NOMO-1 treated with DMSO at 0.1 percent for 48 hours (cell line): ENCODE results near the gene MARCHF5.
"Not testable (repeated sequence)": the region's sequence is repeated elsewhere in the genome, so short reads cannot be mapped to it uniquely, and the experiment has no call there.

Experiments used
- DNase-seq: peaks from one replicate; lab custom pipeline; 2025; ENCODE audit not compliant: unreplicated experiment; lab: John Stamatoyannopoulos, UW

Gene MARCHF5

DNA sequence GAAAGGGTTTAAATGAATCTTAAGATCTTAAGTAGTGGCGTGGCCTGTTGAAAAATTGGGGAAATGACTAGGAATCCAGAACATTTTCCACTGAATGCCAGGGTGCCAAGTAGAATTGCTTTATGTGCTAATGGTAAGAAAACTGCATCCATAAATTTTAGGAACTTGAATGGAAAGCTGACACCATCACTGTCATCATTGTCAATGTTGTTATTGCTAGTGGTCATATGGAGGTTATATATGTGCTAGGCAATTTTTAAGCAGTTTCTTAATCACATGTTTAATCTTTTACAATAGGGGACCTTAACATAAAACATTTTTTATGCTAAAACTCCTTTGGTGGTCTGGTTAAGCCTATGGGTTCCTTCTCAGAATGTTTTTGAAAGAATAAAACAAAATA is 13.1 kb downstream of the MARCHF5 start:
- DNase-seq: no peak

DNA sequence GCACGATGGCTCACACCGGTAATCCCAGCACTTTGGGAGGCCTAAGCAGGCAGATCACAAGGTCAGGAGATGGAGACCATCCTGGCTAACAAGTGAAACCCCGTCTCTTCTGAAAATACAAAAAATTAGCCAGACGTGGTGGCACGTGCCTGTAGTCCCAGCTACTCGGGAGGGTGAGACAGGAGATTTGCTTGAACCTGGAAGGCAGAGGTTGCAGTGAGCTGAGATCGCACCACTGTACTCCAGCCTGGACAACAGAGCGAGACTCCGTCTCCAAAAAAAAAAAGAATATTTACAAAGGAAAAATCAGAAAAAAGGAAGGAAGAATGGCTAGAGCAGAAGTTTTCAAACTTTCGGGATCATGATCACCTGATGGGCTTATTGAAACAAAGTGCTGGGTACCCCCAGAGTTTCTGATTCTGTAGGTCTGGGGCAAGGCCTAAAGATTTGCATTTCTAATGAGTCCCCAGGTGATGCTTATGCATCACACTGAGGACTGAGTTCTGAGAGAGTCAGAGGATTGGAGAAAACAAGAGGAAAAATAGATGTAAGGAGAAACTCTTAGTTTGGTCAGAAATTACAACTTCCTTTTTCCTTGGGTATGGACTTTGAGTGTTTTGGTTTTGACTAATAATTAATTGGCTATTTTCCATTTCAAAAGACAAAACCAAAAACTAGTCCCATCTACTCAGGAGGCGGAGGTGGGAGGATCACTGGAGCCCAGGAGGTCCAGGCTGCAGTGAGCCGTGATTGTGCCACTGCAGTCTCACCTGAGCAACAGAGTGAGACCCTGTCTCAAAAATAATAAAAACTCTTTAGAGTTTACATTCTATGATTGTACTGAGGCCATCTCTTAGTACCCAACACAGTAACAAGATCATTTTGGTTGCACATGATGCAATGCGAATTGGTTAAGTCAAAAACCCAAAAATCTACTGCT is 14.4 kb downstream of the MARCHF5 start:
- no peak for DNase-seq

DNA sequence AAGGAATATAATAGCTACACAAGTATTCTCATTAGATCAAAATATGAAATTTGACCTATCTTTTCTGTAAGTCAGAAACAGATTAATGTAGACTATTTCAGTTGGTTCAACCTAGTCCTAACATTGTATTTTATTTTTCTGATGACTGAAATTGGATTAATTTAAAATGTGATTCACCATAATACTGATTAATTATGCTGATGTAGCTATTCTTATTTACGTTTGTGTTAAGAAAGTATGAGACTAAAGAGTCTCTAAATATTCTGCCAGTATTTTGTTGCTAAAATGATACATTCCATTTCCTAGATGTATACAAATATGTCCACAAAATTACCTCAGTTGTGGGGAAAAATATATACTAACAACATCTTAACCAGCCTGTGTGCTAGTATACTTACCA is 18.3 kb downstream of the MARCHF5 start:
- no peak for DNase-seq

DNA sequence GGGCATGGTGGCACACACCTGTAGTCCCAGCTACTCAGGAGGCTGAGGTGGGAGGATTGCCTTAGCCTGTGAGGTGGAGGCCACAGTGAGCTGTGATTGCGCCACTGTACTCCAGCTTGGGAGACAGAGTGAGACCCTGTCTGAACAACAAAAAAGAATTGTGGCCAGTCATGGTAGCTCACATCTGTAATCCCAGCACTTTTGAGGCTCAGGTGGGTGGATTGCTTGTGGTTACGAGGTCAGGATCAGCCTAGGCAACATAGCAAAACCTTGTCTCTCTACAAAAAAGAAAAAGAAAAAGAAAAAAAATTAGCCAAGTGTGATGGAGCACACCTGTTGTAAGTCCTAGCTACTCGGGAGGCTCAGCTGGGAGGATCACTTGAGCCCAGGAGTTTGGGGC is 22.8 kb downstream of the MARCHF5 start:
- no peak for DNase-seq

DNA sequence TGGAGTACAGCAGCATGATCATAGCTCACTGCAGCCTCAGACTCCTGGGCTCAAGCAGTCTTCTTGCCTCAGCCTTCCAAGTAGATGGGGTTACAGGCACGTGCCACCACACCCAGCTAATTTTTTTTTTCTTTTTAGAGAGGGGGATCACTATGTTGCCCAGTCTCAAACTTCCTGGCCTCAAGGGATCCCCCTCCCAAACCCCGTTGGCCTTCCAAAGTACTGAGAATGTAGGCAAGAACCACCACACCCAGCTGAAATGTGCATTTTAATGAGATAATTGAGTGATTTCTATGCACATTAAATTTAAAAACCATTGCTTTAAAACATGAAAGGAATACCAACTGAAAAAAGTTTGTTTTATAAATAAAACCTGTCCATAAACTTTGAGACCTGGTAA is 25.6 kb downstream of the MARCHF5 start:
- no peak for DNase-seq

DNA sequence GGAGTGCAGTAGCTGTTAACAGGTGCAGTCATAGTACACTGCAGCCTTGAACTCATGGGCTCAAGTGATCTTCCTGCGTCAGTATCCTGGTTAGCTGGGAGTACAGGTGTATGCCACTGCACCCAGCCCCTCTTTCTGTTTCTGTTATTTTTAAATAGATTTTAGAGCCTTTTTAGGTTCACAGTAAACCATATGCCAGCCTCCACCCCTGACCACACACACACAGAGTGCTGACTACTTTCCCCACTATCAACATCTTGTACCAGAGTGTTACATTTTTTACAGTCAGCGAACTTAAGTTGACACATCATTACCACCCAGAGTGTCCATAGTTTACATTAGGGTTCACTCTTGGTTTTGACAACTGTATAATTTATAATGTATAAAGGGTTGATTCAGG is 32.1 kb downstream of the MARCHF5 start:
- DNase-seq: no peak

DNA sequence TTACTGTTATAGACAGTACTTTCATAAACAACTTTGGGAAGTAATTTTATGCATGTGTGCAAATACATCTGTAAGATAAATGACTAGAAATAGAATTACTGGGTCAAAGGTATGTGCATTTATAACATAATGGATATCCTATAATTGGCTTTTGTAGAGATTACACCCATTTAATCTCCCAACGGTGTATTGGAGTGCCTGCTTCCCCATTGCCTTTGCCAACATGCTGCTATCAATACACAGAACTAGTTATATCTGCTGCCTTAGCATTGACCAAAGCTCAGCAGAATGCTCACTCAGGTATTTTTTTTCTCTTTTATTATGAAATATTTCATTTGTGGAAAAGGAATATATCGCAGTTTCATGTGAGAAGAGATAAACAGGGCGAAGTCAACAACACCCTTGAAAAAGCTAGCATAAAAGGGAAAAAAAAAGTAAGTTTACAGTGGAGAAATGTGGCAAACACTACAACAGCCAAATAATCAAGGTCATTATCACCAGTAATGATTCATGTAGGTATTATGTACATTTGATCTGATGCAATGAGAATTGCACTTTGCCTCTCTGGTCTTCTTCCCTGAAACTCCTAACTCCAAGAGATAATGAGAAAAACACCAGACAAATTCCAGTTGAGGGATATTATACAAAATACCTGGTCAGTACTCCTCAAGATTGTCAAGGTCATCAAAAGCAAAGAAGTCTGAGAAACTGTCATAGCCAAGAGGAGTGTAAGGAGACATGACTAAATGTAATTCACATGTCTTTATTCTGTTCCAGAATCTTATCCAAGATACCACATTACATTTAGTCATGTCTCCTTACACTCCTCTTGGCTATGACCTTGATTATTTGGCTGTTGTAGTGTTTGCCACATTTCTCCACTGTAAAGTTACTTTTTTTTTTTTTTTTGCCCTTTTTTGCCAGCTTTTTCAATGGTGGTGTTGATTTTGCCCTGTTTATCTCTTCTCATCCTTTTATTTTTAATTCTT is 36.8 kb downstream of the MARCHF5 start:
- no peak for DNase-seq

DNA sequence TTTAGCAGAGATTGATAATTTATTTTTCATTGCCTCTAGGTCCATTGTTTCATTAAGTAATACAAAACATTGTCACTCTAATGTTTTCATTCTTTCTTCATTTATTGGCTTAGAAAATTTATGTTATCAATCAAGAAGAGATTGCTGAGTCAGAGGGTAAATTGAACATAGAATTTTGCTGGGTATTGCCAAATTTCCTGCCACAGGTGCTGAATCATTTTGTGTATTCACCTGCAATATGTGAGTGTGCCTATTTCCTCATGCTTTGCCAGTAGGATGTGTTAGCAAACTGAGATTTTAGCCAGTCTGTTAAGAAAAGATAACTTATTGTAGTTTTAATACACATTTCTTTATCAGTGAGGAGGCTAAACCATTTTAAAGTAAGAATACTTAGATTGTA is 38.0 kb downstream of the MARCHF5 start:
- DNase-seq: no peak

DNA sequence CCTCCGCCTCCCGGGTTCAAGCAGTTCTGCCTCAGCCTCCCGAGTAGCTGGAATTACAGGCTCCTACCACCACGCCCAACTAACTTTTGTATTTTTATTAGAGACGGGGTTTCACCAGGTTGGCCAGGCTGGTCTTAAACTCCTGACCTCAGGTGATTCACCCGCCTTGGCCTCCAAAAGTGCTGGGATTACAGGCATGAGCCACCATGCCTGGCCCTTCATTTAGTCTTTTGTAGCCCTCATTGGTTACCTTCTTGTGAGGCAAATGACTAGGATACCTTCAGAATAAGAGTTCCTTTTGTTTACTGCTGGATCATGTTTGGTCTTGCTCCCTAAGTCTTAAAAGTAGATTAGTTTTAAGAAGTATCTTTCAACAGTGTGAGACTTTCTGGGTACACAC is 39.0 kb downstream of the MARCHF5 start:
- not testable (repeated sequence) for DNase-seq

DNA sequence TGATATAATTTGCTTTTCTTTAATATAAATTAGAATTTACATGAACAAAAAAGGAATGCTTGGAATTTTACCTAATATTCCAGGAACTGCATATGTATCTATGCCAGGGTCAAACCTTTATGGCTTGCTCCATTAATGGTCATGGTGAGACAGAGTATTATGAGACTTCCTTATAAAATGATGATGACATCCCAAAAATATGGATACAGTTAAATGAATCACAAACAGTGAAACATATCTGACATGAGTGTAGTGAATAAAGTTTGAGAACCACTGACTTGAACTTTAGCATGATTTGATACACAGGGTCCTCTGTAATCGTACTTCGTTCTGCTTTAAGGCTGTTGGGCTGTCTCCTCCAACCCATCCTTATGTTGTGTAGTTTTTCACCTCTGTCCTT is 51.8 kb downstream of the MARCHF5 start:
- no peak for DNase-seq

DNA sequence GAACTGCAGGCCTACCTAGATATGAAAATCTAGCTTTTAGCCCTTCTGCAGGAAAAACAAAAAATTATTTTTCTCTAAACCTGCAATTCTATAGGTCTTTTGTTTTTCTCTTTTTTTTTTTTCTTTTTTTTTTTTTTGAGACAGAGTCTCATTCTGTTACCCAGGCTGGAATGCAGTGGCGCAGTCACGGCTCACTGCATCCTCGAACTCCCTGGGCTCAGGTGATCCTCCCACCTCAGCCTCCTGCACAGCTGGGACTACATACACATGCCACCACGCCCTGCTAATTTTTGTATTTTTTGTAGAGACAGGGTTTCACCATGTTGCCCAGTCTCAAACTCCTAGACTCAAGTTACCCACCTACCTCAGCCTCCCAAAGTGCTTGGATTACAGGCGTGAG is 54.6 kb downstream of the MARCHF5 start:
- DNase-seq: not testable (repeated sequence)

DNA sequence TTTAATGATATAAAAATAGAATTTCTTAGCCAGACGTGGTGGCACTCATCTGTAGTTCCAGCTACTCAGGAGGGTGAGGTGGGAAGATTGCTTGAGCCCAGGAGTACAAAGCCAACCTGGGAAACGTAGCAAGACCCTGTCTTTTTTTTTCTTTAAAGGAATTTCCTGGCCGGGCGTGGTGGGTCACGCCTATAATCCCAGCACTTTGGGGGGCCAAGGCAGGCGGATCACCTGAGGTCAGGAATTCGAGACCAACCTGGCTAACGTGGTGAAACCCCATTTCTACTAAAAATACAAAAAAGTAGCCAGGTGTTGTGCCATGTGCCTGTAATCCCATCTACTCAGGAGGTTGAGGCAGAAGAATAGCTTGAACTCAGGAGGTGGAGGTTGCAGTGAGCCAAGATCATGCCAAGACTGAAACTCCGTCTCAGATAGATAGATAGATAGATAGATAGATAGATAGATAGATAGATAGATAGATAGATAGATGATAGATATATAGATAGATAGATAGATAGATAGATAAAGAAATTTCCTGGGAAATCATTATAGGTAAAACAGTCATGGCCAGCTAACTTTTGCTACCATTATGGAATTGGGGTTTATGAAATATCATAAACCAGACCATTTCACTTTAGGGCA is 56.2 kb downstream of the MARCHF5 start:
- DNase-seq: not testable (repeated sequence)

DNA sequence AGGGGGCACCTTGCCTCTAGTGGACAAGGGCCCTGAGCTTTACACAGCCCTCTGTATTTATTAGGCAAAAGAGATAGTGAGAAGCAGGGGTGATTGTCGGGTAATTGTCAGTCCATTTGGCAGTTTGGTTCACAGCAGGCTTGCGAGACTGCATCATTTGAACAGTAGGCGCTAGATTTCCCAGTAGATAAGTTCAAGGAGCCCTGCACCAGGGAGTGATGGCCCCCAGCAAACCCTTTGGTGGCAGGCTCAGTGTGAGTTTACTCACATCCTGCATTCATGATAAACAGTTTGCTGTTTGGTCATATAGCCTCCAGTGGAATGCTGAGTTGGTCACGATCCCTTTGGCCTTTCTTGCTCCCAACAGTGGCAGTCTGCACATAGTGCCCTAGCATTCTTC is 59.4 kb downstream of the MARCHF5 start:
- no peak for DNase-seq

DNA sequence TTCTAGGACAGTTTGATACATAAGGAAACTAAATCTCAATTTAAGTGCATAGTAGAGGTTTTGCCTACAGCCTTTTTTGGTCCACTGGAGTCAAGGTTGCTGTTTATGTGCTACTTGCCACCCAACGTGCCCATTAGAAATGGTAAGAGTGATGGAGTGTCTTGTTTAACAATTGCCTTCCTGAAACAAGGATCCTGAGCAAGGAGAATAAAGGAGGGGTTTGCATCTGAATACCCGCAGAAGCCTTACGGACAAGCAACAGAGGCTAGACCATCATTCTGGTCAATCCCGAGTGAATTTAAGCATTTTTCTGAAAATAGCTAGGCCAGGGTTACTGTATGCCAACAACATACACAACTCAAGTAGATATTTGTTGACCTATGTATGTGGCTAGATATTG is 63.6 kb downstream of the MARCHF5 start:
- no peak for DNase-seq

DNA sequence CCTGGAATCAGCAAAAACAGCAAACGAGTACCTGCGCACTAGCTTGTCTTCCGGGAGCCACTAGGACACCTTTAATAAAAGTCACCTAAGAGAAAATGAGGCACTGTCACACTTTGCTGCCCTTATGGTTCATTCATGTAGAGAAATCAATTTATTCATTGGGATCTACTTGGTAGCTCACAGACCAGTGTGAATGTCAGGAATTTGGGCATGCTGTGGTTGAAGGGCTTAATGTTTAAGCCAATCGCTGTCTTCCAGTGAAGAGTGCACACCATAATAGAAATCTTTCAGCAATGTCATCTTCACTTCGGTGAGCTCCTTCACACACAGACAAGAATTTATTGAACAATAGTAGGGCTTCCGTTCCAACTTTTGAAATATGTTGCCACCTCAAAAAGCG is 65.1 kb downstream of the MARCHF5 start:
- DNase-seq: no peak

DNA sequence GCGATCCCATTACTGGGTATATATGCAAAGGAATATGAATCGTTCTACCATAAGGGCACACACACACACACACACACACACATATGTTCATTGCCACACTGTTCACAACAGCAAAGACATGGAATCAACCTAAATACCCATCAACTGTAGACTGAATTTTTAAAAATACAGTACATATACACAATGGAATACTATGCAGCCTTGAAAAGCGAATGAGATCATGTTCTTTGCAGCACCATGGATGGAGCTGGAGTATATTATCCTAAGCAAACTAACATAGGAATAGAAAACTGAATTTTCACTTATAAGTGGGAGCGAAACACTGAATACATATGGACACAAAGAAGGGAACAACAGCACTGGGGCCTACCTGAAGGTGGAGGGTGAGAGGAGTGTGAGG is 72.5 kb downstream of the MARCHF5 start:
- no peak for DNase-seq

DNA sequence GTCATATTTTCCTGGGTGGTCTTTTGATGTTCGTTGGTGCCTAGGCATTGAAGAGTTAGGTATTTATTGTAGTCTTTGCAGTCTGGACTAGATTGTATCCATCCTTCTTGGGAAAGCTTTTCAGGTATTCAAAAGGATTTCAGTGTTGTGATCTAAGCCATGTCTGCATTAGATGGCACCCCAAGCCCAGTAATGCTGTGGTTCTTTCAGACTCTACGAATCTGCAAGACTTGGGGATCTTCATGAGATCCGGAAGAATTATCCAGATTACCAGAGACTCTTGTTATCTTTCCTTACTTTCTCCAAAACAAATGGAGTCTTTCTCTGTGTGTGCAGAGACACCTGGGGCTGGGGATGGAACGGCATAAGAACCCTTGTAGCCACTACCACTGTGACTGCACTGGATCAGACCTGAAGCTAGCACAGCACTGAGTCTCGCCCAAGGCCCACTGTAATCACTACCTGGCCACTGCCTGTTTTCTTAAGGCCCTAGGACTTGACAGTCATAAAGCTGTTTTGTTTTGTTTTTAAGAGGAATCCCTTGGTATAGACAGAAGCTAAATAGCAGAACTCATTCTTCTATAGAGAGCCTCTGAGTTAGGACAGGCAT is 75.5 kb downstream of the MARCHF5 start:
- DNase-seq: no peak

DNA sequence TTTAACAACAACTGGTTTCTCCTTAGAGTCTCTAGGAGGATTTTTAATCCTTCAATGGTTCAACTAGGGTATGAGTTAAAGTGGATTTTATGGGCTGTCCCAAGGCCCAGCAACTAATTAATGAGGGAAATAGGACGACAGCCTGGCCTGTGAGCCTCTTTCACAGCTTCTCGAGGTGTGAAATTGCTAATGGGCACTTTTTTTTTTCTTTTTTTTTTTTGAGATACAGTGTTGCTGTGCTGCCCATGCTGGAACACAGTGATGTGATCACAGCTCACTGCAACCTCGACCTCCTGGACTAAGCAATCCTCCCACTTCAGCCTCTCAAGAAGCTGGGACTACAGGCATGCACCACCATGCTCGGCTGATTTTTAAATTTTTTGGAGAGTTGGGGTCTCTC is 87.0 kb downstream of the MARCHF5 start:
- DNase-seq: no peak

DNA sequence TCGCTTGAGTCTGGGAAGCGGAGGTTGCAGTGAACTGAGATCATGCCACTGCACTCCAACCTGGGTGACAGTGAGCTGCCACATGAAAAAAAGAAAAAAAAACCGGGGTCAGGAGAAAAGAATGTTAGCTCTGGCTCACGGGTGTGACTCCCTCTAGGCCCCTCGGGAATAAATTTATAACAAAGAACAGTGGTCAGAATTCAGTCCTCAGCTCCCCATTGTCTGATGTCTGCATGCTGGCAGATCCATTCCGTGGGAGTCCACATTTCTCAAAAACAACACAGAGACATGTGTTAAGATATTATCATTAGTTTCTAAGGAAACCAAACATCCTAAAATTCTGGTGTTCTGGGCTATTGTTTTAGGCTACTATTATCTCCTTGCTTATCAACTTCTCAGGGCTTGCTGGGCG is 90.6 kb downstream of the MARCHF5 start:
- no peak for DNase-seq

DNA sequence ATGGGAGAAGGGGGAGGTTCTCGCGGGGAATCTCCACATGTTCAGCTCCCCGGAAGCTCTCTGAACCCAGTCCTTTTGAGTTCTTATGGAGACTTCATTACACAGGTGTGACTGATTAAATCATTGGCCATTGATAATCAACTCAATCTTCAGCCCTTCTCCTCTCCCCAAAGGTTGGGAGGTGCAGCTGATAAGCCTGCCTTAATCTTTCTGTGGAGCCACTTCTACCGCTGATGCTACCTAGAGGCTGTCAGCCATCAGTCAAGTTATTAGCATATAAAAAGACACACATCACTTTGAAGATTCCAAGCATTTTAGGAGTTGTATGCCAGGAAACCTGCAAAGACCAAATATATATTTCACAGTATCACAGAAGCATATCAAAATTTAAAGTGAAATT is 91.7 kb downstream of the MARCHF5 start:
- no peak for DNase-seq

DNA sequence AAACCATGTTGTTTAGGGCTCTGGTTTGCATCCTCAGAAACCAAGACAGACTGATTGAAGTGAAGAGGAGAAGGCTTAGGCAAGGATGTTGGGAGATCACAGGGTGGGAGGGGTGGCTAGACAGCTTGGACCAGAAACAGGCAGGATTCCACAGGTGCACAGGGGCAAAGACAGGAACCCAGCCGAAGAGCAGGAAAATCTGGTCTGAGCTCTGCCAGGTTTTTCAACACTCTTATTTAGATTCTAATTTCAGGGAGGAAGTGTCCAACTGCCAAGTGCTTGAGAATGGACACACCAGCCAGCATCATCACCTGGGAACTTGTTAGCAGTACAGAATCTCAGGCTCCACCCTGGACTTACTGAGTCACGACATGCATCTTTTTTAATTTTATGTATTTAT is 93.8 kb downstream of the MARCHF5 start:
- DNase-seq: no peak
